Raji (cell line): ENCODE results near the gene LAPTM4A.

Experiments used
- POLR2A ChIP-seq: IDR thresholded peaks from 2 replicates; pipeline ENCODE4 v1.6.1; 2011; ENCODE audit warnings: low read depth, low read length, control low read depth; ENCODE audit not compliant: insufficient read depth

Gene LAPTM4A

GRCh38 chr2:20040489-20041172, 10.8 kb downstream of the LAPTM4A start:
- no peak for TF ChIP-seq POLR2A

DNA sequence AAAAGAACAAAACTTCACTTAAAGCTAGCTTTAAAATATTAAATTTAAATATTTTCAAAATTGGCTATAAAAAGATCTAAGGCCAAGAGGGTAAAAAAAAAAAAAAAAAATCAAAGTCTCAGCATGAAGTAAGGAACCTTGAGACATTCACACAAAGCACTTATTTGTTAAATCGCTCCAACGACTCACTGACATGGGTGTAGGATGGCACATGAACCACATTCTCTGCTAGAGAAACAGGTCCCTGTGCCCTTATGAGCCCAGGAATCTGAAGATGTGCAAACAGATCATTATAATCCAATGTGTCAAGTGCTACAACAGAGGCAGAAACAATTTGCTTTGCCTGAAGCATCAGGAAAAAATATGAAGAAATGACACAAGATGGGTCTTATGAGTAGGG, 13.8 kb downstream of the LAPTM4A start:
- no peak for TF ChIP-seq POLR2A

DNA sequence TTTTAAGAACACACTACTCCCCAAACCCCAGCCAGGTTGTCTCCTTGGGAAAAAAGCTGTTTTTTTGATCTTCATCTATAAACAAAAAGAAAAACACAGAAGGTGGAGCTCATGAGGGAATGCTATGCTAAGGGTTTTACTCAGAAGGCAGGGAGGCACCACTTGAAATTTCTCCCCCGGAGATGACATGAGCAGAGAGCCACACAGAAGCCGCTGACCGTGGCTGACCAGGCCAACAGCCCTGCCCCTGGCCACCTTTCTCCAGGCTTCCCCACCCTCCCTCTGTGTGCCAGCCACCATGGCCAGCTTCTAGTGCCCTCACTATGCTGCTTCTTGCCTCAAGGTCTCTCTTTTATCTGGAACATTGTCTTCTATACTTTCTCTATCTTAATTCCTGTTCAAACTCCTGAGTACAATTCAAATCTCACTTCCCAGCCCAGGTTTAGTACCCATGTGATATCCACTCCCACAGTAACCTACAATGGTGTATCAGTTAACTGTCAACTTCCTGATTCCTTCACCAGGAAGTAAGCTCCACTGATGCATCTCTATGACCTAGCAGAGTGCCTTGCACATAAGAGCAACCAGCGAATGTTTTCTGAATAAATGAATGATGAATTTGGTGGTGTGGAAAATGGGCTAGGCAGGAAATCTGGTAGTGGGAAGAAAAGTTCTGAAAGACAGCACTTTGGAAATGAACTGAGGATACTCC, 15.3 kb downstream of the LAPTM4A start:
- TF ChIP-seq POLR2A: no peak

GRCh38 chr2:20034821-20035220, 16.6 kb downstream of the LAPTM4A start:
- no peak for TF ChIP-seq POLR2A

GRCh38 chr2:20034218-20034617, 17.2 kb downstream of the LAPTM4A start:
- no peak for TF ChIP-seq POLR2A

- no peak for TF ChIP-seq POLR2A
Measured at GRCh38 chr2:20033322-20033721, 18.1 kb downstream of the LAPTM4A start.

DNA sequence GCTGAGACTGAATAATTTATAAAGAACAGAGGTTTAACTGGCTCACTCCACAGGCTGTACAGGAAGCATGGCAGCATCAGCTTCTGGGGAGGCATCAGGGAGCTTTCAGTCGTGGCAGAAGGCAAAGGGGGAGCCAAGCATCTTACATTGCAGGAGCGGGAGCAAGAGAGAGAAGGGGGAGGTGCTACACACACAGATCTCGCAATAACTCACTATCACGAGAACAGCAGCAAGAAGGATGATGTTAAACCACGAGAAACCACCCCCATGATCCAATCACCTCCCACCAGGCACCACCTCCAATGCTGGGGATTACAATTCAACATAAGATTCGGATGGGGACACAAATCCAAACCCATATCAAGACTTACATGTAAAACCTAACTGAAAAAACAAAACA, 21.2 kb downstream of the LAPTM4A start:
- TF ChIP-seq POLR2A: no peak

DNA sequence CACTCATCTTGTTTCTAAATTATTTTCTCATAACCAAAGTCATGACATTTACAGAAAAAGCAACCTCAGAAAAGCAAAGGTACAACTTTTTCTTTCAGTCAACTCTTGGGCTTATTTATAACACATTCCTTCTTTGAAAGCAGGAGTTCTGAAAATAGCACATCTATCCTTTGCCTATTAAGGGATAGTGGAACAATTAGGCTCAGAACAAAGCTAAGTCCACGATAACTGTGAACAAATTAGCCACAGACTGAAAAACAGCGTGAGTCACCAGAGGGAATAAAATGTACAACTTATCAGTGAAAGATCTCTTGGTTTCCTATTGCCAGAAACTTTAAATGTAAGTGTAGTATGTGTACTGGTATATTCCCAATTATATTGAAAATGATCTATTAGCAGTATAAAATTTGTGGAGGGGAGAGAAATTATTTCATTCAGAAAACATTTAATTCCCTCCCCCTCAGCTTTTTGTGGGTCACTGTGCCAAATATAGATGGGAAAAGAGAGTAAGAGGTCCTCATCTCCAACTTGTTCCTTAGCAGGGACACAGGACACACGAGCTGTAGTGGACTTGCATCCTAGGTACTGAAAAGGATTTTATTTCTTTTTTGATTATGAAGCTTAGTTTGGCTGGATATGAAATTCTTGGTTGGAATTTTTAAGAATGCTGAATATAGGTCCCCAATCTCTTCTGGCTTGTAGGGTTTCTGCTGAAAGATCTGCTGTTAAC, 23.6 kb downstream of the LAPTM4A start:
- no peak for TF ChIP-seq POLR2A

- no peak for TF ChIP-seq POLR2A
Measured at GRCh38 chr2:20027260-20027677, 24.2 kb downstream of the LAPTM4A start.

DNA sequence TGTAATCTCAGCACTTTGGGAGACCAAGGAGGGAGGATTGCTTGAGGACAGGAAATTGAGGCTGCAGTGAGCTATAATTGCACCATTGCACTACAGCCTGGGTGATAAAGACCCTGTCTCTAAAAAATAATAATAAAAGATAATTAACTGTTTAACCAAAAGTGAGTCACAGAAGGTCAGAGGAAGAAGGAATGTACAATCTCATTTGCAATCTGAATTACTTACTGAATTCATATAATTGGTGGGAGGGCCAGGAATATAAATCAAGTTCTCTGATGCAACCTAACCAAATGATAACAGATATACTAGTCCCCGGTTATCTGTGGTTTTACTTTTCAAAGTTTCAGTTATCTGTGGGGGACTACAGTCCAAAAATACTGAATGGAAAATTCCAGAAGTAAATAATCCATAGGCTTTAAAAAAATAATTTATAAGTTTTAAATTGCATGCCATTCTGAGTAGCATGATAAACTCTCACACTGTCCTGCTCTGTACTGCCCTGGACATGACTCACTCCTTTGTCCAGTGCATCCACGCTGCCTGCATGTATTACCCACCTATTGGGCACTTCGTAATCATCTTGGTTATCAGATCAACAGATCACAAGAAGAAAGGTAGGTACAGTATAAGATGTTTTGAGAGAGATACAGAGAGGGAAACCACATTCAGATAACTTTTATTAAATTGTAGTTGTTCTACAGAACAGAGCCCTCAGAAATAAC, 26.2 kb downstream of the LAPTM4A start:
- no peak for TF ChIP-seq POLR2A

DNA sequence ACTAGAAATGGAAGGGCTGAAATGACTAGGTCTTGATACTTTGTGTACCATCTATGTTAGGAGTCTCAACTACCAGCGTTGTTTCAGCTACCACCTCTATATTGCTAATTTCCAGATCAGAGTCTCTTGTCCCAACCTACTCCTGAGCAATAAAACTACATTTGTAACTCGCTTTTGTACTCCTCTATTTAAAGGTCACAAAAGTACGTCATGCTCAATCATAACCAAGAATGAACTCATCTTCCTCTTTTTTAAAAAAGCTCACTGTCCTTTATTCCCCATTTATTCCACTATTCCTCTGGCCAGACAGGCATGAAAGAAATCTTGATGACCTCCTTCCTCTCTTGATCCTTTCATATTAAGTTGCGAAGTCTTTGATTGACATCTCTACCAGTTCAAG, 27.7 kb downstream of the LAPTM4A start:
- no peak for TF ChIP-seq POLR2A

- no peak for TF ChIP-seq POLR2A
Measured at GRCh38 chr2:20021405-20022009, 29.9 kb downstream of the LAPTM4A start.

- TF ChIP-seq POLR2A: no peak
Measured at GRCh38 chr2:20019747-20020146, 31.7 kb downstream of the LAPTM4A start.

DNA sequence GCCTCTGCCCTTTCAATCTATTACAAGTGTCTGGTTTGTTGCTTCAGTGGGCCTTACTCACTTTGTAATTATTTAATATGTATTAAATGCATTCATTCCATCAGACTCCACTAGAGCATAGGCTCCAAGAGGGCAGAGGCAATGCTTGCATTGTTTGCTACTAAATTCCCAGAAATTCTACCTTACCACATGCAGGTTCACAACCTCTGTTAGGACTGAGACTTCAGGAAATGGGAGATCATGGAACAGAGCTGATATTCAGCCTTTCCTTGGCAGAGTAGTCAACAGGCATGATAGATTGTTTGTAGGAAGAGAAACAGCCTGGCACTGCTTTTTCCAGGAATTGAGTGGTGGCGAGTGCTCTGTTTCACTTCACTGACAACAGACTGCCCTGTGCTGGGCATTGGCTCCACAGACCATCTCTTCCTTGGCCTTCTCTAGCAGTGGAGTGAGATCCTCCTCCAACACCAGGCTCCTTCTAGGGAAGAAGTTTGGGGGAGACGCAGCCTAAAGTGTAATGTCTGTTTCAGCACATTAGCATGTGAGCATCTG, 32.8 kb downstream of the LAPTM4A start:
- no peak for TF ChIP-seq POLR2A

GRCh38 chr2:20016346-20016745, 35.1 kb downstream of the LAPTM4A start:
- no peak for TF ChIP-seq POLR2A
